Natural killer cell treated with Interleukin-12 subunit alpha and Interleukin-12 subunit beta and Interleukin-15 and Interleukin-18, amount 100 ng/mL, for 72 hours (primary cell): ENCODE measurements around the gene TMPRSS11D. TPM values are rescaled to one million over a fixed set of nuclear protein-coding genes. Genes with fewer than 3 reads are reported as not detected.

Source experiments
- ATAC-seq, 2 donors: fragments of 150-1000 bp; cut with Tn5 transposase in 1 of 2; sonication (Bioruptor Pico), chemical (Tn5 transposase) in 1 of 2; 2 replicates each; pipeline ENCODE4 v1.10.0; 2021
- DNase-seq: peaks from one replicate; pipeline ENCODE4 v3.0.0; 2022; ENCODE audit warnings: low spot score
- H3K27ac Mint-ChIP-seq, 2 donors: 1 replicate in 1 of 2; 2 replicates in 1 of 2; pipeline ENCODE4 v1.8.0; 2022; ENCODE audit warnings: mixed read lengths in 2 of 2, mild to moderate bottlenecking in 1 of 2, moderate library complexity in 1 of 2
- H3K27me3 Mint-ChIP-seq, 2 donors: 1 replicate in 1 of 2; 2 replicates in 1 of 2; pipeline ENCODE4 v1.8.0; 2022; ENCODE audit warnings: mixed read lengths in 2 of 2
- H3K36me3 Mint-ChIP-seq: one replicate; pipeline ENCODE4 v1.8.0; 2022; ENCODE audit warnings: mixed read lengths
- H3K4me1 Mint-ChIP-seq, 2 donors: 1 replicate in 1 of 2; 2 replicates in 1 of 2; pipeline ENCODE4 v1.8.0; 2022; ENCODE audit warnings: low read depth in 2 of 2, mixed read lengths in 2 of 2, mild to moderate bottlenecking in 1 of 2
- H3K4me3 Mint-ChIP-seq: one replicate; pipeline ENCODE4 v1.8.0; 2022; ENCODE audit warnings: mixed read lengths
- H3K9me3 Mint-ChIP-seq: 2 replicates; pipeline ENCODE4 v1.8.0; 2022; ENCODE audit warnings: mixed read lengths
- total RNA-seq, 2 donors: library from RNA; stranded (reverse); gene quantifications; one replicate each; pipeline ENCODE4 v1.2.3, GENCODE V29; 2022

Gene TMPRSS11D
- total RNA-seq, 2 donors from 2014 or later = not detected

- no peak overlapping the region for H3K27ac Mint-ChIP-seq
- H3K4me3 Mint-ChIP-seq = no peak overlapping the region
- no peaks in the 10 kb centered on the region for H3K9me3 Mint-ChIP-seq
- no peaks in the 10 kb centered on the region for H3K4me1 Mint-ChIP-seq
- DNase-seq (no peak), ATAC-seq (no peak)
- H3K36me3 Mint-ChIP-seq = peaks cover 11% of the 10 kb centered on the region
- peaks cover 0 to 26% of the 10 kb centered on the region in 2 donors for H3K27me3 Mint-ChIP-seq
Observed at GRCh38 chr4:67909905-67910584, 26.2 kb upstream of the TMPRSS11D start.

DNA sequence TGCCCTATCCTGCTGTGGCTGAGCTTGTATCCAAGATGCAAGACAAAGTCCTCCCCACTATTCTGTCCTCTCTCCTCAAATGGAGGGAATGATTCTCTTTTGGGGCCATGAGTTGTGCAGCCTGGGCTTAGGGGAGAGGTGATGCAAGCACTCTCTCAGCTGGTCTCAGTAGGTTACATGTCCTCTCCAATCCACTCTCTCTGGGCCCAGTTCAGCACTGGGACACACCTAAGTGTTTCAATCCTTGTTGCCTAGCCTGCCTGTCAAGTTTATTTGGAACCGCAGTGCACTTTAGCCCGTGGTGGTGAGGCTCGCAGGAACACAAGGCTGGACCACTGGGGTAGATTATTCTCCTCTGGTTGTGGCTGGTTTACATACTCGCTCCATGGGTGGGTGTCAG lies 23.8 kb upstream of the TMPRSS11D start:
- H3K36me3 Mint-ChIP-seq = peaks cover 11% of the 10 kb centered on the region
- no peaks in the 10 kb centered on the region for H3K4me1 Mint-ChIP-seq
- H3K9me3 Mint-ChIP-seq = no peaks in the 10 kb centered on the region
- DNase-seq = no peak
- H3K27ac Mint-ChIP-seq = no peak overlapping the region
- H3K27me3 Mint-ChIP-seq = peaks cover 0 to 13% of the 10 kb centered on the region in 2 donors
- peak in 1 of 2 donors; percentile 48 for ATAC-seq
- no peak overlapping the region for H3K4me3 Mint-ChIP-seq

GRCh38 chr4:67899096-67899495 lies 15.3 kb upstream of the TMPRSS11D start:
- Mint-ChIP-seq H3K27me3 (no peaks in the 10 kb centered on the region), H3K27ac (no peak overlapping the region)
- no peak for DNase-seq

GRCh38 chr4:67897686-67898085 lies 13.9 kb upstream of the TMPRSS11D start:
- no peak overlapping the region for H3K4me3 Mint-ChIP-seq
- no peaks in the 10 kb centered on the region for H3K9me3 Mint-ChIP-seq
- no peaks in the 10 kb centered on the region for H3K36me3 Mint-ChIP-seq
- no peak for ATAC-seq
- H3K27me3 Mint-ChIP-seq = no peaks in the 10 kb centered on the region
- no peak for DNase-seq
- H3K4me1 Mint-ChIP-seq = peaks cover 0 to 11% of the 10 kb centered on the region in 2 donors
- H3K27ac Mint-ChIP-seq = no peak overlapping the region

More at GRCh38 chr4:67899096-67899495, 15.3 kb upstream of the TMPRSS11D start:
- no peak for ATAC-seq
- Mint-ChIP-seq H3K4me3 (no peak overlapping the region), H3K9me3 (no peaks in the 10 kb centered on the region), H3K36me3 (no peaks in the 10 kb centered on the region), H3K4me1 (peaks cover 0 to 11% of the 10 kb centered on the region in 2 donors)

GRCh38 chr4:67896421-67897065 lies 12.7 kb upstream of the TMPRSS11D start:
- Mint-ChIP-seq H3K27me3 (no peaks in the 10 kb centered on the region), H3K4me1 (peaks cover 0 to 11% of the 10 kb centered on the region in 2 donors)
- ATAC-seq = no peak

DNA sequence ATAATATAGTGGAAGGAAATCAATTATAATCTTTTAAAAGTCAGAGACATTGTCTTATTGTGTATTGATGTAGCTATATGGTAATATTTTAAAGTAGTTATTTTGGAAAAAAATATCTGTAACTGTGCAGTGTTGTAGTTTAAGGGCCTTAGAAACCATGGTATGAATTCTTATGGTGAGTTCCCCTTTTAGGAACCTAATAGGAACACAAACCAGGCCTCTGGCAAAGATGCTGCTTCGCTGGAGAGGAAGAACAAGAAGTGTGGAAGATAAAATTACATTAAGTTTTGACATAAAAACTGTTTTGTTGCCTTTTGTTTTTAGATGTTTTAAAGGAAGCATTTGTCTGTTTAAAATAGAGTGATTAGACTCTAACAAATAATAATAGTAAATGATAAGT lies 10.9 kb upstream of the TMPRSS11D start:
- ATAC-seq (no peak), DNase-seq (no peak)
- no peaks in the 10 kb centered on the region for H3K36me3 Mint-ChIP-seq
- no peaks in the 10 kb centered on the region for H3K9me3 Mint-ChIP-seq
- H3K27ac Mint-ChIP-seq = peak overlapping the region; percentile 26 to 32
- no peak overlapping the region for H3K4me3 Mint-ChIP-seq
- H3K27me3 Mint-ChIP-seq = no peaks in the 10 kb centered on the region
- peaks cover 7 to 16% of the 10 kb centered on the region in 2 donors for H3K4me1 Mint-ChIP-seq

More at GRCh38 chr4:67896421-67897065, 12.7 kb upstream of the TMPRSS11D start:
- Mint-ChIP-seq H3K9me3 (no peaks in the 10 kb centered on the region), H3K36me3 (no peaks in the 10 kb centered on the region), H3K4me3 (no peak overlapping the region), H3K27ac (no peak overlapping the region)
- DNase-seq = no peak

DNA sequence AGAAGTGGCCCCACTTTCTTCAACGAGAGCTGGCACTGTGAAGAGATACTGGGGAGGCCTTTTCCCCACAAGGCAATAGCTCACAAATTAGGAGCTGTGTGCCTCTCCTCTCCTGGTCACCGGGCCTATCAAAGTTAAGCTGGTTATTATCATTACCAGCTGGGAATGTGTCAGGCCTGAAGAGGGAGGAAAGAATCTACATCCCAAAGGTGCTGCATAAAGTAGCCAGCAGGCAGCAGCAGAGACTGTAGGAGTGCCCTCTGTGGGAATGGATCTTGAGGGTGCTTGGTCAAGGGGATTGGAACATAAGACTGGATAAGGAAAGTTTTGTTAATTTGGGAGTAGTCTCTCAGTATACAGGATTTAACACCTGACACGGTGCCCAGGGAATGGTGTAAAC lies 9.1 kb upstream of the TMPRSS11D start:
- no peaks in the 10 kb centered on the region for H3K27me3 Mint-ChIP-seq
- no peaks in the 10 kb centered on the region for H3K36me3 Mint-ChIP-seq
- H3K9me3 Mint-ChIP-seq = no peaks in the 10 kb centered on the region
- no peak overlapping the region for H3K4me3 Mint-ChIP-seq
- DNase-seq (no peak), ATAC-seq (peak in 1 of 2 donors; percentile 17)
- H3K27ac Mint-ChIP-seq = peak overlapping the region in 1 of 2 donors; percentile 10
- peaks cover 7 to 16% of the 10 kb centered on the region in 2 donors for H3K4me1 Mint-ChIP-seq

DNA sequence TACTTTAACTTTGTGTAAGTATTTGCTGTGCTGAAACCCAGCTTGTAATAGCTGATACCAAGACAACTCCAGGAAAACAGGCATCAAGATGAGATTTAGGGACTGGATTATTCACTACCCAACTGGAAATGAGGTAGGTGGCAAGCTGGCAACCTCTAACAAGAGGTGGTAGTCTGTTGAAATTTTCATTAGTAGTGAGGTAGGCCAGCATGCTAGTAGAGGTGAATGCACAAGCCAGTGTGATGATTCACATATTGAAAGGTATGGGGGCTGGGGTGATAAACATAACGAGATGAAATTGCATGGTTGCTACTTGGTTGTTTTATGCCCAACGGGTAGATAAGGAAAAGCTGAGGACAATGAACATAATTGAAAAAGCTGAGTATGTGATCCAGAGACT lies 8.5 kb upstream of the TMPRSS11D start:
- Mint-ChIP-seq H3K9me3 (no peaks in the 10 kb centered on the region), H3K4me3 (no peak overlapping the region), H3K4me1 (peaks cover 7 to 16% of the 10 kb centered on the region in 2 donors), H3K36me3 (no peaks in the 10 kb centered on the region), H3K27me3 (no peaks in the 10 kb centered on the region), H3K27ac (no peak overlapping the region)
- no peak for ATAC-seq
- no peak for DNase-seq

GRCh38 chr4:67891645-67892044 lies 7.8 kb upstream of the TMPRSS11D start:
- Mint-ChIP-seq H3K27me3 (no peaks in the 10 kb centered on the region), H3K9me3 (no peaks in the 10 kb centered on the region), H3K4me1 (peaks cover 7 to 16% of the 10 kb centered on the region in 2 donors), H3K27ac (no peak overlapping the region), H3K4me3 (no peak overlapping the region), H3K36me3 (no peaks in the 10 kb centered on the region)
- ATAC-seq = peak in 1 of 2 donors; percentile 53
- no peak for DNase-seq

GRCh38 chr4:67886281-67886680 lies 2.5 kb upstream of the TMPRSS11D start:
- Mint-ChIP-seq H3K36me3 (no peaks in the 10 kb centered on the region), H3K4me3 (peak overlapping the region; percentile 28), H3K4me1 (peaks cover 18 to 22% of the 10 kb centered on the region in 2 donors), H3K27ac (peak overlapping the region; percentile 15 to 46), H3K9me3 (no peaks in the 10 kb centered on the region), H3K27me3 (no peaks in the 10 kb centered on the region)
- peak in 1 of 2 donors; percentile 48 for ATAC-seq
- no peak for DNase-seq

GRCh38 chr4:67885762-67886161 lies 2.0 kb upstream of the TMPRSS11D start:
- no peak for DNase-seq
- Mint-ChIP-seq H3K4me1 (peaks cover 18 to 22% of the 10 kb centered on the region in 2 donors), H3K27ac (peak overlapping the region; percentile 15 to 46), H3K27me3 (no peaks in the 10 kb centered on the region), H3K9me3 (no peaks in the 10 kb centered on the region), H3K36me3 (no peaks in the 10 kb centered on the region), H3K4me3 (peak overlapping the region; percentile 28)
- no peak for ATAC-seq

- Mint-ChIP-seq H3K4me1 (peaks cover 14 to 15% of the 10 kb centered on the region in 2 donors), H3K9me3 (no peaks in the 10 kb centered on the region), H3K27ac (no peak overlapping the region), H3K27me3 (no peaks in the 10 kb centered on the region), H3K4me3 (no peak overlapping the region), H3K36me3 (no peaks in the 10 kb centered on the region)
- DNase-seq (no peak), ATAC-seq (no peak)
Observed at GRCh38 chr4:67884701-67885100, 899 bp upstream of the TMPRSS11D start.

- no peaks in the 10 kb centered on the region for H3K27me3 Mint-ChIP-seq
Observed at GRCh38 chr4:67883458-67883857, 344 bp downstream of the TMPRSS11D start.

GRCh38 chr4:67880866-67881610 lies 2.8 kb downstream of the TMPRSS11D start:
- ATAC-seq (no peak), DNase-seq (no peak)
- Mint-ChIP-seq H3K4me1 (peaks cover 10 to 11% of the 10 kb centered on the region in 2 donors), H3K27ac (no peak overlapping the region), H3K36me3 (no peaks in the 10 kb centered on the region), H3K9me3 (no peaks in the 10 kb centered on the region), H3K27me3 (no peaks in the 10 kb centered on the region), H3K4me3 (no peak overlapping the region)

More at GRCh38 chr4:67883458-67883857, 344 bp downstream of the TMPRSS11D start:
- H3K4me1 Mint-ChIP-seq = peaks cover 13 to 15% of the 10 kb centered on the region in 2 donors
- H3K36me3 Mint-ChIP-seq = no peaks in the 10 kb centered on the region
- ATAC-seq (no peak), DNase-seq (no peak)
- H3K27ac Mint-ChIP-seq = no peak overlapping the region
- no peak overlapping the region for H3K4me3 Mint-ChIP-seq
- H3K9me3 Mint-ChIP-seq = no peaks in the 10 kb centered on the region
